Astrocyte of the spinal cord (primary cell): ENCODE results near the gene CDC42BPA.

Source experiments
- DNase-seq: peaks from one replicate; pipeline ENCODE4 v3.0.0; 2011; ENCODE audit warnings: low read depth, low spot score
- H3K4me3 ChIP-seq: 2 replicates; pipeline ENCODE4 v1.5.1; 2011; ENCODE audit warnings: low read depth, mild to moderate bottlenecking, low read length, moderate library complexity
- in situ Hi-C: cut with HindIII; loops from 2 replicates; pipeline ENCODE4 v1.10.0; 2017; ENCODE audit warnings: low sequenced_read_pairs
- TF ChIP-seq, protein P1 (sequence below): IDR thresholded peaks from 2 replicates; pipeline ENCODE4 v1.5.1; 2012; ENCODE audit warnings: low read depth, mild to moderate bottlenecking, low read length, inconsistent platforms

Gene CDC42BPA

DNA sequence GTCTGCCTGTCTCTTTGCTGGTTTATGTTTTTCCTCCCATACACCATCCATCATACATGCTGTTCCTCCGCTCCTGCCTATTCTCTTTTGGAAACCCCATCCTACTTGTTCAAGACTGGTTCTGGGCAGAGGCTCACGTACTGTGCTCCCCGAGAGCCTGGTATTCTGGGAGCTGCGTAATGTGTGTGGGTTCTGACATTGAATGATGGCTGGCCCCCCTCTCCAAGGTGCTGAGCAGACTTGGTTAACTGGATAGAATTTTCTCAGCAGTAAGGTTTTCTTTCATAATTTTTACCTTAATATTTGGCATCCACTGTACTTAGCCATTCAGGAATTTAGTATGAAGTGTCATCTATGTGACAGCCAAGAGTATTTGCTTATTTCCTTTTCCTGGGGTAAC lies 351.6 kb downstream of the CDC42BPA start:
- no peak overlapping the region for H3K4me3 ChIP-seq
- no peak for DNase-seq
- in situ Hi-C loops = no loop called here
- TF ChIP-seq, protein P1, sequence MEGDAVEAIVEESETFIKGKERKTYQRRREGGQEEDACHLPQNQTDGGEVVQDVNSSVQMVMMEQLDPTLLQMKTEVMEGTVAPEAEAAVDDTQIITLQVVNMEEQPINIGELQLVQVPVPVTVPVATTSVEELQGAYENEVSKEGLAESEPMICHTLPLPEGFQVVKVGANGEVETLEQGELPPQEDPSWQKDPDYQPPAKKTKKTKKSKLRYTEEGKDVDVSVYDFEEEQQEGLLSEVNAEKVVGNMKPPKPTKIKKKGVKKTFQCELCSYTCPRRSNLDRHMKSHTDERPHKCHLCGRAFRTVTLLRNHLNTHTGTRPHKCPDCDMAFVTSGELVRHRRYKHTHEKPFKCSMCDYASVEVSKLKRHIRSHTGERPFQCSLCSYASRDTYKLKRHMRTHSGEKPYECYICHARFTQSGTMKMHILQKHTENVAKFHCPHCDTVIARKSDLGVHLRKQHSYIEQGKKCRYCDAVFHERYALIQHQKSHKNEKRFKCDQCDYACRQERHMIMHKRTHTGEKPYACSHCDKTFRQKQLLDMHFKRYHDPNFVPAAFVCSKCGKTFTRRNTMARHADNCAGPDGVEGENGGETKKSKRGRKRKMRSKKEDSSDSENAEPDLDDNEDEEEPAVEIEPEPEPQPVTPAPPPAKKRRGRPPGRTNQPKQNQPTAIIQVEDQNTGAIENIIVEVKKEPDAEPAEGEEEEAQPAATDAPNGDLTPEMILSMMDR = no peak

DNA sequence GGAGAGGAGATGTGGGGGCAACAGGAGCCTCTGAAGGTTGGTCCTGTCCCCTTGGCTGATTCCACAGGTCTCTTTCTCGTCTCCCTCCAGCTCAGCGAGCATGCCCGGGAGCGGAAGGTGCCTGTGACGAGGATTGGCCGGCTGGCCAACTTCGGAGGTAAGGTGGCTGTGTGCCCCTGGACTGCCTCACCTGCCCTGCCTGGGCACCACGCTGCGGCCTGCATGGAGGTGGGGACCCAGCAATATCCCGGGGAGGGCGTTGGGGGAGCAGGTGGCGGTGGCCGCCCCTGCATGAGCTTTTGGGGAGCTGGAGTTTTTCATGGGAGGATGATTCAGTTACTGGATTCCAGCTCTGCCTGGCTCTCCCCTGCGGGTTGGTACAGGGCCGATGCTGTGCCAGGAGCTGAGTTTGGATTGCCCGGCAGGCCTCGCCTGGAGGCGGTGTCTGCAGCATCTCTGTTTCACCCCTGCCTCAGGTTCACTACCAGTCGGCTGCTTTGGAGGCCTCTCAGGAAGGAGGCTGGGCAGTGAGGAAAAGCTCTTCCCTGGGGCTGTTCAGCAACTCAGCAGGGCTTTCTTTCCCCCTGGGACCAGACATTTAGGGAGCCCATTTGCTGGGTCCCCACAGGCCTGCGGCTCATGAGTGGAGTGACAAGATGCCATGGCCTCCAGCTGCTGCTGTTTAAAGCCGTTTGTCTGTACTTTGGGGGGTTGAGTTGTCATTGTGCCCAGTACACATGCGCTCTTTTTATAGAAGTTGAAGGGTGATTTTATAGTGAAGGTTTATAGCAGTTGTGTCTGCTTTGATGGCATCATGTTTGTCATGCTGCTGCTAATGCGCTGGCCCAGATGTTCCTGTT lies 352.5 kb downstream of the CDC42BPA start:
- in situ Hi-C loops = no loop called here

DNA sequence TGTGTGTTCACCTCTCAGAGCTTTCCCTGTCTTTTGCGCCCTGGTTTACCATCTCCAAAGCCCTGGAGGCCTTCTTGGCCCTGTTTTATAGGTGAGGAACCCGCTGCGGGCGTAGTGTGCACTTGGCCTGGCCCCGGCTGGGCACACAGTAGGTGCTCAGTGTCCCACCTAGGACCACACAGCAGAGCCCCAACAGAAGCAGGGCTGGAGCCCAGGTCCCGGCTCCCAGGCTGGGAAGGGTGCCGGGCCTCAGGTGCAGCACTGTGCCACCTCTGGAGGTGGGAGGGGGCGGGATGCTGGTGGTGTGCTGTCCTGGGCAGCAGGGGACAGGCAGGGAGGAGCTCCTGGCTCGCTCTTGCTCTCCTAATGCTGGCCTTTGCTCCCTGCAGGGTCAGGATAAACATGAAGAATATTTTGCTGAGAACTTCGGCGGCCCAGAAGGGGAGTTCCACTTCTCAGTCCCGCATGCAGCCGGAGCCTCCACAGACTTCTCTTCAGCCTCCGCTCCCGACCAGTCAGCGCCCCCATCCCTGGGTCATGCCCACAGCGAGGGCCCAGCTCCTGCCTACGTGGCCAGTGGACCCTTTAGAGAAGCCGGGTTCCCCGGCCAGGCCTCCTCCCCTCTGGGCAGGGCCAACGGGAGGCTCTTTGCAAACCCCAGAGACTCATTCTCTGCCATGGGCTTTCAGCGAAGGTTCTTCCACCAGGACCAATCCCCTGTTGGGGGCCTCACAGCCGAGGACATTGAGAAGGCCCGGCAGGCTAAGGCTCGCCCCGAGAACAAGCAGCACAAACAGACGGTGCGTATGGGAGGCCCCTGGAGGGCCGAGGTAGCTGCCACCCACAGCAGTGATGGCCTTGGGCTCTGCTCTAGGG lies 353.4 kb downstream of the CDC42BPA start:
- no peak for DNase-seq
- in situ Hi-C loops = no loop called here
- no peak overlapping the region for H3K4me3 ChIP-seq
- TF ChIP-seq, protein P1 = no peak

More for the DNA sequence above, 352.5 kb downstream of the CDC42BPA start:
- H3K4me3 ChIP-seq = no peak overlapping the region
- TF ChIP-seq, protein P1 = no peak
- DNase-seq = no peak

DNA sequence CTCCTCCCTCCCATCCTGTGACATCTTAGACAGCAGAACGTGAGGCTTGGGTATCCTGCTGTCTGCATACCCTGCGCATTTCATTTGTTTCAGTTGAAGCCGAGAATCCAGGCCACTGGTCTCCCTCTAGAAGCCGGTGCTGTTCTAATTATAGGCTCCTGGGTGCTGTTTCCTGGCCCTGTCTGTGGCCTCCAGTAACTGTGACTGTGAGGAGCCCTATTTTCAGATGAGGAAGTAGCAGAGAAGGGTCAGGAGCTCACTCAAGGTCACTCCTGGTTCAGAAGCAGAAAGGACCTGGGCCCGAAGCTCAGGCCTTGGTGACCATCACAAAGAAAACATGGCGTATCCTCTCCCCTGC lies 354.2 kb downstream of the CDC42BPA start:
- H3K4me3 ChIP-seq = no peak overlapping the region
- no peak for DNase-seq
- in situ Hi-C loops = no loop called here
- TF ChIP-seq, protein P1 = no peak

DNA sequence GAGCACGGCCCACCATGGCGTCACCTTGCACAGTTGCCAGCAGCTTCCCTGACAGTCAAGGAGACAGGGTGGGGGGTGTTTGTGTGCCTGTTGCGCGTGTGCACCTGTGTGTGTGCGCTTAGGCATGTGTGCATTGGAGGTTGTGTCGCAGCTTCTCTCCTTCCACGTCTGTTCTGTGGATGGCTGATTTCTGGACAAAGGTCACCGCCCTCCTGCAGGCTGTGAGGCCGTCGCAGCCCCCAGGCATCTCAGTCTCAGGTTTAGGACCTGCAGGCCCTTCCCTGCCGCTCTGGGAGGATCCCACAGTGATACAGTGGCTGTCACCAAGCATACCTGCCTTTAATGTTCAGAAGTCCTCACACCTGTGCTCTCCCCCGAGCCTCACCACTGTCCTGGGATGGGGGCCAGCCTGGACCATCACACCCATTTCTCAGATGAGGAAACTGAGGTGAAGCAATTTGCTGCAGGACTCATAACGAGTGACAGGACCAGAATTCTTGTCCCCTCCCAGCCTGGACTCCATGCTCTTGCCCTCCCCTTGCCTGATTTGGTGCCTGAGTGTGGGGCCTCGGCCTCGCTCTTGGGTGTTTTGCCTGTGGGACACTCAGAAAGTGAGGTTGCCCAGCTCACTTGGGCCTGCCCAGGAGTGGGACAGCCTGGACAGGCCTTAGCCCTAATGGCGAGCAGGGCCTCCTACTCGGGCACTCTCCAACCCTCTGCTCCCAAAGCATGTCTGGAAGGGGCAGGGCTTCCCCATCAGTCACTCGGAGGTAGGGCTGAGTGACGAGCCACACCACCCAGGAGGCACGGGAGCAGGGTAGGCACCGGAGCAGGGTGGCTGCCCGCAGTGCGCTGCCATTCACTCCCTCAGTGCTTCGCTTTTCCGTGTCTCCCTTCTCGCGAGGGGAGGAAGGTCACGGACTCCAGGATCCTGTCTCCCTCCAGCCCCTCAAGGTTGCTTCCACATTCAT lies 355.6 kb downstream of the CDC42BPA start:
- no peak overlapping the region for H3K4me3 ChIP-seq
- TF ChIP-seq, protein P1 = no peak
- in situ Hi-C loops = no loop called here
- no peak for DNase-seq
